Fibroblast of upper back skin (primary cell): ENCODE data around the gene CD300H.
"Not testable (repeated sequence)": the region's sequence is repeated elsewhere in the genome, so short reads cannot be mapped to it uniquely, and the experiment has no call there.

Experiments
- DNase-seq: peaks from one replicate; pipeline ENCODE4 v3.0.0-alpha.2; 2013

Gene CD300H

GRCh38 chr17:74584292-74585060 lies 17.2 kb upstream of the CD300H start:
- DNase-seq = no peak

GRCh38 chr17:74582633-74583032 lies 15.3 kb upstream of the CD300H start:
- DNase-seq = no peak

DNA sequence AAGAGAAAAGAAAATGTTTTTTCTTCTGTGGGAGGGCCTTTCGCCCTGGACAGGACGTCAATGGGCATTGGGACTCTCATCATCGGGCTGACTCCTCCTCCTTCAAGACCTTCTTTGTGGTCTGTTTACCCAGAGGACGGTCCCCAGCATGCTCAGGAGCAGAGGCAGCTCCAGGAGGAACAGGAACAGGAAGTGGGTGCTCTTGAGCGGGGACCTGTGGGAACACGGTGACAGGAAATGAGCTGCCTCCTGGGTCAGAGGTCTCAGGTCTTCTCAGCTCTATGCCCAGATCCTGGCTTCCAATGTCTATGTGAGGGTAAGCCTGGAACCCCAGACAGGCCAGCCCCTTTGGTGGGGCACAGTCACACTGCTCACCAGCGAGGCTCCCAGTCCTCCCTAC lies 12.6 kb upstream of the CD300H start:
- DNase-seq = no peak

GRCh38 chr17:74578979-74579378 lies 11.7 kb upstream of the CD300H start:
- no peak for DNase-seq

GRCh38 chr17:74574489-74575142 lies 7.3 kb upstream of the CD300H start:
- no peak for DNase-seq

DNA sequence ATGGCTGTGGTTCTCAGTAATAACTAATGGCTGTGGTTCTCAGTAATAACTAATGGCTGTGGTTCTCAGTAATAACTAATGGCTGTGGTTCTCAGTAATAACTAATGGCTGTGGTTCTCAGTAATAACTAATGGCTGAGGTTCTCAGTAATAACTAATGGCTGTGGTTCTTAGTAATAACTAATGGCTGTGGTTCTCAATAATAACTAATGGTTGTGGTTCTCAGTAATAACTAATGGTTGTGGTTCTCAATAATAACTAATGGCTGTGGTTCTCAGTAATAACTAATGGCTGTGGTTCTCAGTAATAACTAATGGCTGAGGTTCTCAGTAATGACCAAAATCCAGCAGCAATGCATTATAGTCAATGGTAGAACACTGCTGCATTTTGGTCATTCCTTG lies 6.3 kb upstream of the CD300H start:
- DNase-seq = not testable (repeated sequence)

DNA sequence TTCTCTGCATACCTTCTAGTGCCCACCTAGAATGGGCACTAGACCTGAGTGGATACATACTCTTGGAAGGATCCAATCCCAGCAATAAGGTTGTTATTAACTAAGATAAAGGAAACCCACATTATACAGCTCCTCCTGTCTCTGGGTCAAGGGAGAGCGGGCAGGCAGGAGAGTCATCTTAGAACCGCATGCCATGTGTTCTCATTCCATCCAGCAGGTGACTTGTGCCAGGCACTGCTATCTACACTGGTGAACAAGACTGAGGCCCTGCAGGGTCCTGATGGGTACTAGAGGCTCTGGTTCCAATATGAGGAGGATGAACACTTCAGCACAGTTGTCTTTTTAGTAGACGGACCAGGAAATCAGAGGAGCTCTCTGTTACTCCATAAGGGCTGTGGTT lies 5.9 kb upstream of the CD300H start:
- no peak for DNase-seq

- no peak for DNase-seq
Measured at GRCh38 chr17:74571621-74572270, 4.4 kb upstream of the CD300H start.

DNA sequence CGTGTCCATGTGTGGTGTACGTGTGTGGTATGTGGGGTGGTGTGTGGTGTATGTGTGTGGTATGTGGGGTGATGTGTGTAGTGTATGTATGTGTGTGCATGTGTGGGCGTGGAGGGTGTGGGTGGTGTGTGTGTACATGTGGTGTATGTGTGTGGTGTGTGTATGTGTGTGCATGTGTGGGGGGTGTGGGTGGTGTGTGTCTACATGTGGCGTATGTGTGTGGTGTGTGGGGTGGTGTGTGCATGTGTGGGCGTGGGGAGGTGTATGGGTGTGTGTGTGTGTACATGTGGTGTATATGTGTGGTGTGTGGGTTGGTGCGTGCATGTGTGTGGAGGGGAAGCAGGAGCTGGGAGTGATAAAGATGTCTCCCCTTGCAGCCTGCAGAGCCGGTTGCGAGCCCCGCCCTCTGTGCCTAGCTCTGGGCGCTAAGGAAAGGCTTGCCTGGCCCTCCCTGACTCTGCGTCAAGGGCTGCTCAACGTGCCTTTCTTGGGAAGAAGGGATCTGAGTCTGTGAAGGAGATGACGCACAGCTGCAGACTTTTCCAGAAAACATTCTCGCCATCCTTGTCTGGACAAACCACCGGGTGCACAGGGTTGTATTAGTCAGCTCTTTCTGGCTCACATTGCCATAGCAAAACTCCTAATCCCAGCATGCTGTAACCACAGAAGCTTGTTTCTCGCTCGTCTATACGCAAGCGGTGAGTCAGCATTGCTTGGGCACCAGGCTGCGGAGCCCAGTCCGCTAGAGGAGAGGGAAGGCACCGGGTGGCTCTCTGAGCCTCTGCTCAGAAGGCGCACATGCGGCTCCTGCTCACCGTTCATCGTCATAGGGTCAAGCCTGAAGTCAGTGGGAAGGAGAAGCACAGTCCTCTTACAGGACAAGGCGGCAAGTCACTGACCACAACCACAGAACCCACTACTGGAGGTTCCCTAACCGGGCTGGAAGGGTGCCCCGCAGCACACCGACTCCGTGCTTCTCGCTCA lies 2.0 kb upstream of the CD300H start:
- DNase-seq = peak; percentile 93

DNA sequence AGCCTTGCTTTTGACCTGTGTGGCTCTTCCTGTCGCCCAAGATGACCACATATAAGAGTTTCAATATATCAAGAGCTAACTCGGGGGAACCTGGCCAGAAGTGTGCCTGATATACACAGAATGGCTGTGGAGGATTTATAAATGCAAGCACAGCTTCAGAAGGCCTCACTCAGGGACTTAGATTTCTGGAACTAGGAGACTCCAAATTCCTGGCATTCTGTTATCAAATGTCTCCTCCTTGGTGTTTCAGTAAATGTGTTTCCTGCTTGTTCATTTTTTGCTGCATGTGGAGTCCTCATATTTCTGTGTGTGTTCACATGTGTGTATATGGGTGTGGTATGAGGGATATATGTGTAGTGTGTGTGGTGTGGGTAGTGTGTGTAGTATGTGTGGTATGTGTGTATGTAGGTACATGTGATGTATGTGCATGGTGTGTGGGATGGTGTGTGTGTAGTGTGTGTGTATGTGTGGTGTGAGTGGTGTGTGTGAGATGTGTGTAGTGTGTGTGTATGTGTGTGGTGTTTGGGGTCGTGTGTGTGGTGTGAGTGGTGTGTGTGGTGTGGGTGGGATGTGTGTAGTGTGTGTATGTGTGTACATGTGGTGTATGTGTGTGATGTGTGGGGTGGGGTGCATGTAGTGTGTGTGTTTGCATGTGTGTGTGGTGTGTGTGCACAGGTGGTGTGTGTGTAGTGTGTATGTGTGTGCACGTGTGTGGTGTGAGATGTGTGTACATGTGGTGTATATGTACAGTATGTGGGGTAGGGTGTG lies 981 bp upstream of the CD300H start:
- DNase-seq = peak; percentile 40

DNA sequence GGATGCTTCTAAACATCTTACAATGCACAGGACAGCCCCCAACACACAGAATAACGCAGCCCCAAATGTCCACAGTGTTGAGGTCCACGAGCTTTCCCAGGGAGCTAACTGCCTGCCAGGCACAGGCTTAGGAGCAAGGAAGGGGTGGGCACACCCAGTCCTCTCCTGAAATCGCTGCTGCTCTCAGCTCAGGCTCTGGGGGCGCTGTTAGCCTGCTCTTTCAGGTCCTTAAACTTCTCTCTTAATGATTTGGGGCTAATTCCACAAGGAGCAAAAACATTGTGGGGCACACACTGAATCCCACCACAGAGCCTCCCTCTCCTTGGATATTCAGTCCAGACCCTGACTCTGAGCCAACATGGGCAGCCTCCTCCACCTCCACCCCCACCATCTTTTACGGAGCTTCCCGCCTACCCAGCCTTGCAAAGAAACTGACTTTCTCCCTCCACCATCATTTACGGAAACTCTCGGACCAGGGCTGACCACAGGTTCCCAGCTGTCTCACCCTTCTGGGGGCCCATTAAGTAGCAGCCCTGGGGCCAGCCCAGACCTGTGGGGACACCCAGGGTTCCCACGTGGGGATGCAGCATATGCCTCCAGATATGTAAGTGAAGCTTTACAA lies 1.1 kb downstream of the CD300H start:
- DNase-seq = peak; percentile 13

DNA sequence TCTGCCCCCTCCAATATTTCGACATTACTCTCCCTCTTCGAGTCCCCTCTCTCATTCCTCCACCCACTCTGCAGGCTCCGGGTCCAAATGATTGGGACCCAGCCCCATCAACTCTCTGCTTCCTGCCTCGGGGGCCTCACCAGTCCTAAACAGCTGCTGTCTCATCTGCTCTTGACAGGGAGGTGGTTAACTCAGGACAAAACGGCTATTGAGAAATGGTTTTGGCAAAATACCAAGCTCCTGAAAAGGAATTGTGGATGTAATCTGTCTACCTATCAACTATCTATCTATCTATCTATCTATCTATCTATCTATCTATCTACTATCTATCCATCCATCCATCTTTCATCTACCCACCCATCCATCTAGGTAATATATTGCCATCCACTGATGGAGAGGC lies 2.2 kb downstream of the CD300H start:
- DNase-seq = no peak

DNA sequence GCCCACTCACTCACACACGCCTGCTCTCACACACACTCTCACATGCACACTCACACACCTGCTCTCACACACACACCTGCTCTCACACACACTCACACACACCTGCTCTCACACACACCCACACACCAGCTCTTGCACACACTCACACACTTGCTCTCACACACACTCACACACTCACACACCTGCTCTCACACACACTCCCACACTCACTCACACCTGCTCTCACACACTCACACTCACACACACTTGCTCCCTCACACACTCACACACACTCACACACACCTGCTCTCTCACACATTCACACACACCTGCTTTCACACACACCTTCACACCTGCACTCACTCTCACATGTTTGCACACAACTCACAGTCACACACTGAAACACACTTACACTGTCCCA lies 4.0 kb downstream of the CD300H start:
- DNase-seq = no peak

GRCh38 chr17:74561586-74561985 lies 5.7 kb downstream of the CD300H start:
- DNase-seq = no peak

- no peak for DNase-seq
Measured at GRCh38 chr17:74558882-74559519, 8.3 kb downstream of the CD300H start.

GRCh38 chr17:74558402-74558801 lies 8.9 kb downstream of the CD300H start:
- DNase-seq = not testable (repeated sequence)

- DNase-seq = no peak
Measured at GRCh38 chr17:74555427-74555940, 11.8 kb downstream of the CD300H start.

- no peak for DNase-seq
Measured at GRCh38 chr17:74554909-74555308, 12.4 kb downstream of the CD300H start.

DNA sequence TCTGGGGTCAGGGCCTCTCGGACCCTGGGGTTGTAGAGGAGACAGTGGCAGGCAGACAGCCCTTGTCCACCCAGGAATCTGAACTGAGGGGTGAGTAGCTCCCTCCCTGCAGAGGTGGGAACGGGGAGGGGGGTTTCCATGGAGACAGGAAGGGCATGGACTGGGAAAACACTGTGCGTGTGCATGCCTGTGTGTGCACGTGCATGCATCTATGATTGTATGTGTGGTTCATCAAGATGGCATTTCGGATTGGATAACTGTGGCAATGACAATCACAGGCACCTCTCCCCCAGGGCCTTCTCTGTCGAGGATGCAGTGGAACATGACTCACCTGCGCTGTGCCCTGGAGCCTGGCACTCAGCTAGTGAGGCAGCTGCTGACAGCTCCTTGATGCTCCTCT lies 15.3 kb downstream of the CD300H start:
- no peak for DNase-seq

DNA sequence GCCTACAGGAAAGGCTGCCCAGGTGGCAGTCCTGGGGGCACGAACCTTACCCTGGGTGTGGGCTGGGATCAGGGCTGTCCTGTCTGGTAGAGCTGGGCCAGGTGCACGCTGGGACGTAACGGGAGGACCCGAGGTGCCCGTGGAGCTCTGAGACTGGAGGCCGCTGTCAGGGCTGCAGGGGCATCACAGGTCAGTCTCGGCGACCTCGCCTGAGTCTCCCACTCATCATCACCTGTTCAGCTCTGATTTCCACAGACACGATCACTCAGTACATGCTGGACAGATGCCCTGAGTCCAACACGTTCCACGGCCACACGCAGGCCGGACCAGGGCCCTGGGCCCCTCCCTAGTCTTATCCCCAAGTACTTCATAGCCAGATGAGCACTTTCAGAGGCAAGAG lies 16.7 kb downstream of the CD300H start:
- DNase-seq = no peak

- DNase-seq = no peak
Measured at GRCh38 chr17:74549343-74549742, 18.0 kb downstream of the CD300H start.
